Activated gamma-delta T cell treated with Interleukin-2 at 50 U/mL for 16 hours (primary cell): ENCODE measurements around the gene MYO1E.
"Not testable (repeated sequence)": the region's sequence is repeated elsewhere in the genome, so short reads cannot be mapped to it uniquely, and the experiment has no call there.

ENCODE experiments used
- DNase-seq: peaks from one replicate; pipeline ENCODE4 v3.0.0-alpha.2; 2020

The MYO1E gene

DNA sequence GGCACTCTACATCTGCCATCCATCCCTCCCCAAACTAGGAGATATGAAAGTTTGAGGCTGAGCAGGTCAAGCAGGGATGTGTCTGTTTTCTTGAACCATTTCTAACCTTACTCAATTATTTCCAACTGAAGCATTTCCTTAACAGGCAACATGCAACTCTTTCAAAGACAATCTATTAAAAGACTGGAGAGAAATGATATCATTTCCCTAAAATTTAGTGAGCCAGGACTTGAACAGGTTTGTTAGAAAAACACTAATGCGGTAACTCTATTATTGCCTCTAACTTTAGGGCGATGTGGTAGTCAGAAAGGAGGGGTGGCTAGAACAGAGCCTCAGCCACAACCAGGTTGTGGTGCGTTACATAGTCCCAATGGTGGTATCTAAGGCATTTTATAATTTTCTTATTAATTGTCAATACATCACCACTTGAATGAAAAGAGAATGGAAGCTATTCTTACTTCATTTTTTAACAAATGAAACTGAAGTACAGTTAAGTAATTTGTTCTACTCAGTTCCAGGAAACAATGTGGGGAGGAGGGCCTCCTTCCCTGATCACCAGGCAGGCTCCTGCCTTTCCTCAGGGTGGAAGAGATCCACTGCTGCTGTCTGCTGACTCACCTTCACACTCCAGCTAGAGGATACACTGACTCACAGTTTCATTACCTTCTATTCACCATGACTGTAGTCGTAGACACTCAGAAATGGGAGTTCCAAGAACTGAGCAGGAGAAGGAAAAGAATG lies 22.8 kb downstream of the MYO1E start:
- no peak for DNase-seq

DNA sequence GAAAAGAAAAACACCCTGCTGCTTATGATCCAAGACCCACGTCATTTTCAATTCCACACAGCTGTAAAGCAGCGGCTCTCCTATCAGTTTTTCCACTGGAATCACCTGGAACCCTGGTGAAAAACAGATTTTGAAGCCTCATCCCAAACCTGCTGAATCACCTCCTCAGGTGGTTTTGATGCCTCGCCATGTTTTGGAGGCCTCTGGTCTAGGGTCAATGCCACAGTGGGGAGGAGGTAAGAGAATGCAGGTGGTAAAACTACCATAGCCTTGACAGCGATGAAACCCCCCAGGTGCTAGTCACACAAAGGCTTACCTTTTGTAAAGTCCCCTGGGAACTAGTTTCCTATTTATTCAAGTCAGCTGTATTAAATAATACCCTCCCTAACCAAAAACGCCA lies 24.8 kb downstream of the MYO1E start:
- no peak for DNase-seq

- no peak for DNase-seq
These were observed 25.7 kb downstream of the MYO1E start for GRCh38 chr15:59346951-59347350.

DNA sequence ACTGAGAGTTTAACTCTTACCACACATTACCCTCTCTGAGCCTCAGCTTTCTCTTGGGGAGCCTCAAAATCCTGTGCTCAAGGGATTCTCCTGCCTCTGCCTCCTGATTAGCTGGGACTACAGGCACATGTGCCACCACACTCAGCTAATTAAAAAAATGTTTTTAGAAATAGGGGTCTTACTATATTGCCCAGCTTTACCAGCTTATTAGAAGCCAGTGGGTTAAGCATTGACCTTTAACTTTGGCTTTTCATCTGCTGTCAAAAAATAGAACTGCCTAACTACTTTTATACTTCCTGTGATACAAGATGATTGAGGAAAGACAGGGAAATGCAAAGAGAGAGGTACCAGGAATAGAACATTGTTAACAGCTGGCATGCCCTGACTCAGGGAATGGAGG lies 27.3 kb downstream of the MYO1E start:
- no peak for DNase-seq

- no peak for DNase-seq
These were observed 28.4 kb downstream of the MYO1E start for GRCh38 chr15:59344311-59344710.

DNA sequence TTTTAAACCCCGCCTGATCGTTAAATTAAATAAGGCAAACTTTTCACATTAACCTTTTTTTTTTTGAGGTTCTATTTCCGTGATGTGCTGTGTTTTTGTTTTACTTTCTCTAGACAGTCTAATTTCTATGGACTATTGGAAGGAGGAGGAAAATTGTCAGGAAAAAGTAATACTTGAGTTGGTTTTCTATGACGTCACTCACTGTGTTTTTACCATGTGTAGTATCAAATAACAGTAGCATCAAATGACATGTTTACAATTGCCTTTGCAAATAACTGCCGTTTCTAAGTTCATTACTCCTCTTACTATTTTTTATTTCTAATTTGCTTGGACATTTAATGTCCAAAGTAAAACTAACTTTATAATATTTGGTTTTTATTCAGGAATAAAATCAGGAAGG lies 32.3 kb downstream of the MYO1E start:
- no peak for DNase-seq

DNA sequence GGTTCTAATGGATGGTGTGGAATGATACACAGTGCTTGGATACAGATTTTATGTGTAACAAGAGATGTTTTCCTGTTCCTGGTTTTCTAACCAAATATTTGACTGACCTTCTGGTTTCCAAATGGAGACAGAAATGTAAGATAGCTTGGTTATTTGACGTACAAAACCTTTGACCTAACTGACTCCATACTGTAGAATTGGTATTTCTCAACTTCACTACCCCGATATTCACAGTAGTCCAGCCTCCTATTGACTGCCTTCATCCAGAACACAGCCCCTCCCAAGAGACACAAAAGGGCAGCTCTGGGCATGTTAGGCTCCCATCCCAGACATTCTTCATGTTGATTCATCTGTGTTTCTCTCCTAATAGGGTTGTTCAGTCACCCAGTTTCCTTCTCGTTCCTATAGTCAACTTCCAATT lies 33.4 kb downstream of the MYO1E start:
- no peak for DNase-seq

DNA sequence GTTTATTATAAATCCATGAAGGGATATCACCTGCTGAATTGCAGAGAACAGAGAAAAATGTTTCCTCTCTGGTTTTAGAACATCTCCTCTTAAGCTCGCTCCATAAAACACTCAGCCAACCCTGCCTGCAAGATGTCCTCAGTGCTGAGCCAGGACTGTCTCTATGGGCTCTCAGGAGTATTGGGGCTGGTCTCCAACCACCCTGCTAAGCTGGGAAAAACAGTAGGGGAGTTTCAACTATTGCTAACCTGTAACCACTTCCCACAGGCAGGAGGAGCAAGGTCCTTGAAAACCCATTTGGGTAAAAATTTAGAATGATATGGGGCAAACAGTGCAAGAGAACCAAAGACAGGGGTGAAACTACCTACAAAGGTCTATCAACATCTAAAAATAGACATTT lies 34.3 kb downstream of the MYO1E start:
- DNase-seq = no peak

- DNase-seq = not testable (repeated sequence)
These were observed 35.9 kb downstream of the MYO1E start for GRCh38 chr15:59336725-59337124.

GRCh38 chr15:59335207-59335786 lies 37.4 kb downstream of the MYO1E start:
- no peak for DNase-seq

DNA sequence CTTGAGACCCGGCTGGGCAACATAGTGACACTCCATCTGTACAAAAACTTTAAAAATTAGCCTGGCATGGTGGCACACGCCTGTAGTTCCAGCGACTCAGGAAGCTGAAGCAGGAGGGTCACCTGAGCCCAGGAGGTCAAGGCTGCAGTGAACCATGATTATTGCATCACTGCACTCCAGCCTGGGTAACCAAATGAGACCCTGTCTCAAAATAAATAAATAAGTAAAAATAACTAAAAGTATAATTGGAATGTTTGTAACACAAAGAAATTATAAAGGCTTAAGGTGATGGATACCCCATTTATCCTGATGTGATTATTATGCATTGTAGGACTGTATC lies 38.6 kb downstream of the MYO1E start:
- no peak for DNase-seq

GRCh38 chr15:59333401-59334075 lies 39.1 kb downstream of the MYO1E start:
- DNase-seq = no peak

DNA sequence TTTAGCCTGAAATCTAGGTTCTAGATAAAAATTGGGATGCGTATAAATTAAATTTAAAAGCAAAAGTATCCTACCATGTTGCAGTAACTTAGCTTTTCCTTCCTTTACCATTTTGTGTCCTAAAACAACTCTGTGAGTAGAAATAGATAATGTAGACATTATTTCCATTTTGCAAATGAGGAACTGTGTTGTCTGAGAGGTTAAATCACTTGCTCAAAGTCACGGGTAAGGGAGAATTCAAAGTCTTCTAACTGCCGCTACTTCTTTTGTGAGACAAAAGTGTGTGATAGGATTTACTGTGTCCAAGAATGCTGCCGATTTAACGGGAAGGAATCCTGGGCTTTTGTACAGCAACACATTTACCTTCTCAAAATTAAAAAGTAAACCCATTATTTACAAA lies 40.7 kb downstream of the MYO1E start:
- no peak for DNase-seq

DNA sequence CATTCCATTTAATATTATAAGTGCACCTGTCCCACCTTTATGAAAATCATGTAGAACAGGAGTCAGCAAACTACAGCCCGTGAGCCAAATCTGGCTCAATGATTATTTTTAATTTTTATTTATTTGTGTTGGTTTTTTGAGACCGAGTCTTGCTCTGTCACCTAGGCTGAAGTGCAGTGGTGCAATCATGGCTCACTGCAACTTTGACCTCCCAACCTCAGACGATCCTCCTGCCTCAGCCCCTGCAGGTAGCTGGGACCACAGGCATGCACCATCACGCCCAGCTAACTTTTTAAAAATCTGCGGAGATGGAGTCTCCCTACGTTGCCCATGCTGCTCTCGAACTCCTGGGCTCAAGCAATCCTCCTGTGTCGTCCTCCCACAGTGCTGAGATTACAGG lies 42.0 kb downstream of the MYO1E start:
- no peak for DNase-seq

DNA sequence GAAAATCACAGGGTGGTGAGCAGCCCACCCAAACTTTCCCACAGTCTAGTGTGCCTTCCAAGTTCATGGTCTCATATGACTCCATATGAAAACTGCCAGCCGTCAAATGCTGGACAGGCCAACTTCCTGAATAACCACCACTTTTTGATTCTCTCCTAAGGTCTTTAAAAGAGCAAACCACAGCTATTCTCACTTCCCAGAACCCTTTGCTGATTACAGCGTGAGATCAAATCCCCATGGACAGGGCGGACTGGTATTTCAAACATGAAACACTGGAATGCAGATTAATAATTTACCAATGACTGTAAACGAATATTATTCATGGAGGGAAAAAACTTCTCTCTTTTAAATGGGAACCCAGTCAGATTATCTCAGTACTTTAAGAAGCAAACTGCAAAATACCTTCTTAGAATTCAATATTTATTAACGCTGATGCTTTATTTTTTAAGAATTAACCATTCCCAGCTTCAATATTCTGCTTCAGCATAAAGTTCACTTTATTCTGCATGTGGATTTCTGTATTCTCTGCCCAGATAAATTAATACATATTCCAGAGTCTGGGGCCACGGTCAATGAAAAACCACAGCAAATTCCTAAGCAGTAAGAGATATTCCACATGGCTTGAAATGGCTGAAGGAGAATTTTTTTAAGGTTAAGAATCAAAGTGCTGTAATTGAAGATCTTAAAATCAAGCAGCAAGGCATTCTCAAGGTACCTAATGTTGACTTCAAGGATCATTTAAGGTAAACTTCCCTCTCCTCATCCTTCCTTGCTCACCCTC lies 42.9 kb downstream of the MYO1E start:
- no peak for DNase-seq

DNA sequence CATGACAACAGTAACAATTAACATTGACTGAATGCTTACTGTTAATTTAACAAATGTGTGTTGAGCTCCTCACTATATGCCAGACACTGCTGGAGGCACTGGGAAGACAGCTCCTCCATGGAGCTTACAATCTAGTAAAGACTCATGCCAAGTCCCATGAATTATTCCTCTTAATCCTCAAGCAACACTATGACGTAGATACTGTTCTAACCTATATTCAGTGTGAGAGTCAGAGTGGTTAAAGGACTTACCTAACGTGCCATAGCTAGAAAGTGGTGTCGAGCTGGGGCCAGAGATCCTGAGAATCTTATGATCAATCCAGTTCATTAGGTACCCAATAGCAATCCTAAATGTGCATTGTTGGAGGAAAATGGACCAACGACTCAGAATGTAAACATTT lies 43.6 kb downstream of the MYO1E start:
- DNase-seq = no peak

DNA sequence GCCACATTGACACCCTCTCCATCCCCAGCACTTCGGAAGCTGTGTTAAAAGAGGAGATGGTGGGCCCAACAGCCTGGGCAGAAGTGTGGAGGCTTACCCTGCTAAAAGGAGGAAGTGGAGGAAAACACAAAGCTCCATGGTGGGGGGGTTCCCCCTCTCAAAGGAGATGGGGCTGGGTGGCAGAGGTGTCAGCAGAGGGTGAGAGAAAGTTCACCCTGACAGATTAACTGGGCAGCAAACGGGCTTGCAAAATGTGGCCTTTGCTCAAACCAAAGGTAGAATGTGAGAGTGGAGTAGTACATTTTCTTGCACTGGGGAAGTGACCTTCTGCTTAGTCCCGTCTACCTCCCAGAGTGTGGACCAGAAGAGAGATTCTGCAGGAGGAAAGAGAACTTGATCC lies 44.7 kb downstream of the MYO1E start:
- DNase-seq = no peak

DNA sequence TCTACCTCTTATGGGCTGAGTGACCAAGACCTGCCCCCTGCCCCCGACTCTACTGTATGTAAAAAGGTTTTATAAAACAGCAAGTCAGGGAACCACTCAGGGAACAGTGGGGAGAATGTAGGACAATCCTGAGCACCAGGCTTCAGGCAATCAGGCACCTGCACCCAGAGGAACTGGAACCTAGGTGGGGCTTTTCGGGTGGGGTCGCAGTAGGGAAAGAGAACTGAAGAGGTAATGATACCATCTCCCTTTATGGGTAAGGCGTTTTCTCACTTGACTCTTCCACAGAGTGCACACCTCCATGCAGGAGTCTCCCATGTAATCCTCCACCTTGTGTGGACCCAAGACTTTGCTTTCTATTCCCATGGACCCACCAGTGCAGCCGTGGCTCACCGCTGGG lies 45.8 kb downstream of the MYO1E start:
- no peak for DNase-seq

- no peak for DNase-seq
These were observed 50.5 kb downstream of the MYO1E start for GRCh38 chr15:59322056-59322759.

GRCh38 chr15:59321000-59321689 lies 51.5 kb downstream of the MYO1E start:
- no peak for DNase-seq

DNA sequence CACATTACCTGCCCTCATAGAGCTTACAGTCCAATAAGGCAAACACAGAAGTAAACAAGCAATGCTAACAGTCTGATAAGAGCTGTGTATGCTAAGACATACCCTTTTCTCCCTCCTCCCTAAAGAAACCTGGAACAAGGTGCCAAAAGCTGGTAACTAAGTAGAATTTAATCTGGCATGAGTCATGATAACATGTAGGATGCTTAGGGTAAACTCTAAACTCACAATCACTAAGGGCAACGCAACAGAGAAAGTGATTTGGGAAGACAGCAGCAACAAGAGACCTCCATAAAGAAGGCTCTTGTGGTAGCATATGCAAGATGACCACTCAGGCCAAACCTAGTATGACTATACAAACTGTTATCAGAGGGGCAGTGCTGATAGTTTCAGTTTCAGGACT lies 55.5 kb downstream of the MYO1E start:
- DNase-seq = no peak

DNA sequence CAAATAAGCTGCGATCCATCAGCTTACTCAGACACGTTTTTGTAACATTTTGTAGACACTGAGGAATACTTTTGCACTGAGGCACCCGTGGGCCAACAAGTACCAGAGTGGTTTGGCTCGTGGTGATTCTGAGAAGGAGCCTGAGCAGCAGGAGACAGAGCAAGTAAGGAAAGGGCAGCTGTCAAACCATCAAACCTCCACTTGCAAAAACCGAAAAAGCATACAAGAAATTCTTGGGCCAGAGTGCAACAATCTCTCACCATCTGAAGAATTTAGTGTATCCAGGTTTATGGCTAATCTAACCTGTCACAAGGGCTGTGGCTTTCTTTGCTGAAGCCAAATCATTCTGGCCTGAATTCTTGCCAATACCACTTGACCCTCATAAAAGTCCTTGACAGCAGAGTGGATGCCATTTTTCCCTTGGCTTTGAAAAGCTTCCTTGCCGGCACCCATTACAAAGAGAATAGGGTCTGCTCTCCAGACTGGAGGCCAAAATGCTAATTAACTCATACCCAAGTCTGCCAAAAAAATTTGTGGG lies 56.7 kb downstream of the MYO1E start:
- DNase-seq = no peak
